Mesothelial cell of epicardium (in vitro differentiated cells): ENCODE results near the gene NALCN. TPM values are rescaled to one million over a fixed set of nuclear protein-coding genes. Genes with fewer than 3 reads are reported as not detected.
"Not testable (repeated sequence)": the region's sequence is repeated elsewhere in the genome, so short reads cannot be mapped to it uniquely, and the experiment has no call there.

Source experiments
- DNase-seq, 2 experiments: peaks; one replicate each; pipeline ENCODE4 v3.0.0; 2021; ENCODE audit warnings: low spot score in 2 of 2; ENCODE audit not compliant: unreplicated experiment in 2 of 2
- H3K27ac Mint-ChIP-seq: 2 replicates; pipeline ENCODE4 v1.8.0; 2021; ENCODE audit warnings: mixed read lengths
- H3K27me3 Mint-ChIP-seq: 2 replicates; pipeline ENCODE4 v1.8.0; 2021; ENCODE audit warnings: low read depth, mixed read lengths
- H3K36me3 Mint-ChIP-seq: 2 replicates; pipeline ENCODE4 v1.8.0; 2021; ENCODE audit warnings: mixed read lengths
- H3K4me1 Mint-ChIP-seq: 2 replicates; pipeline ENCODE4 v1.8.0; 2021; ENCODE audit warnings: mixed read lengths
- H3K4me3 Mint-ChIP-seq: 2 replicates; pipeline ENCODE4 v1.8.0; 2021; ENCODE audit warnings: mild to moderate bottlenecking, moderate library complexity, mixed read lengths
- H3K9me3 Mint-ChIP-seq: 2 replicates; pipeline ENCODE4 v1.8.0; 2021; ENCODE audit warnings: mixed read lengths
- total RNA-seq: library from RNA; stranded (reverse); gene quantifications from 3 replicates; pipeline ENCODE4 v1.2.1, GENCODE V29; 2021
- TF ChIP-seq, protein P1 (sequence below): fragments of 200-600 bp; sonication (generic); IDR thresholded peaks from one replicate; pipeline ENCODE4 v1.5.0; 2021; ENCODE audit warnings: antibody characterized with exemption; ENCODE audit not compliant: unreplicated experiment

The NALCN gene
- total RNA-seq, 1 donor from 2014 or later, result 2.2 TPM

DNA sequence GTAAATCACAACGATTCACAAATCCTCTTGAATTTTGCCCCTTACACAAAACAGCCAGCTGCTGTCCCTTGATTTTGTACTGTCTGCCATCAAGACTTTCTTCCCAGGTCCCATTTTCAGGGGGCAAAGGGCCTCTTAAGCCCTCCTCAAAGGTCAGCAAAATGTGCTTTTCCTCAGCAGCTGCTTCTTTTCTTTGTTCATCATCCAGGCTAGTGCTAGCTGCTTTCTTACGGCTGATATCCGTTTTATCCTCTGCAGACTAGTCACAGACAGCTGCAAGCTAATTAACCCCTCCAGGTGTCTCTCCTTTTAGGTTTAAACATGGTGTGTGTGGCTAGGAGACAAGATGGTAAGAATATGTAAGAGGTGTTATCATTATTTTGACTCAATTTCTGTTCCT lies 90.9 kb downstream of the NALCN start:
- no peaks in the 10 kb centered on the region for H3K9me3 Mint-ChIP-seq
- H3K27ac Mint-ChIP-seq, result no peak overlapping the region
- peaks cover 2% of the 10 kb centered on the region for H3K4me1 Mint-ChIP-seq
- H3K27me3 Mint-ChIP-seq, result peaks cover 4% of the 10 kb centered on the region
- H3K36me3 Mint-ChIP-seq, result no peaks in the 10 kb centered on the region
- TF ChIP-seq, protein P1, sequence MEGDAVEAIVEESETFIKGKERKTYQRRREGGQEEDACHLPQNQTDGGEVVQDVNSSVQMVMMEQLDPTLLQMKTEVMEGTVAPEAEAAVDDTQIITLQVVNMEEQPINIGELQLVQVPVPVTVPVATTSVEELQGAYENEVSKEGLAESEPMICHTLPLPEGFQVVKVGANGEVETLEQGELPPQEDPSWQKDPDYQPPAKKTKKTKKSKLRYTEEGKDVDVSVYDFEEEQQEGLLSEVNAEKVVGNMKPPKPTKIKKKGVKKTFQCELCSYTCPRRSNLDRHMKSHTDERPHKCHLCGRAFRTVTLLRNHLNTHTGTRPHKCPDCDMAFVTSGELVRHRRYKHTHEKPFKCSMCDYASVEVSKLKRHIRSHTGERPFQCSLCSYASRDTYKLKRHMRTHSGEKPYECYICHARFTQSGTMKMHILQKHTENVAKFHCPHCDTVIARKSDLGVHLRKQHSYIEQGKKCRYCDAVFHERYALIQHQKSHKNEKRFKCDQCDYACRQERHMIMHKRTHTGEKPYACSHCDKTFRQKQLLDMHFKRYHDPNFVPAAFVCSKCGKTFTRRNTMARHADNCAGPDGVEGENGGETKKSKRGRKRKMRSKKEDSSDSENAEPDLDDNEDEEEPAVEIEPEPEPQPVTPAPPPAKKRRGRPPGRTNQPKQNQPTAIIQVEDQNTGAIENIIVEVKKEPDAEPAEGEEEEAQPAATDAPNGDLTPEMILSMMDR, result no peak
- no peak for DNase-seq
- H3K4me3 Mint-ChIP-seq, result no peak overlapping the region

- H3K27ac Mint-ChIP-seq, result no peak overlapping the region
- H3K27me3 Mint-ChIP-seq, result peaks cover 4% of the 10 kb centered on the region
- no peak for DNase-seq
- H3K9me3 Mint-ChIP-seq, result no peaks in the 10 kb centered on the region
- peaks cover 2% of the 10 kb centered on the region for H3K4me1 Mint-ChIP-seq
- no peaks in the 10 kb centered on the region for H3K36me3 Mint-ChIP-seq
- TF ChIP-seq, protein P1, result no peak
- H3K4me3 Mint-ChIP-seq, result no peak overlapping the region
Measured at GRCh38 chr13:101323601-101324000, 92.7 kb downstream of the NALCN start.

GRCh38 chr13:101317986-101318523 lies 98.3 kb downstream of the NALCN start:
- H3K27ac Mint-ChIP-seq, result no peak overlapping the region
- no peak for DNase-seq
- peaks cover 4% of the 10 kb centered on the region for H3K9me3 Mint-ChIP-seq

DNA sequence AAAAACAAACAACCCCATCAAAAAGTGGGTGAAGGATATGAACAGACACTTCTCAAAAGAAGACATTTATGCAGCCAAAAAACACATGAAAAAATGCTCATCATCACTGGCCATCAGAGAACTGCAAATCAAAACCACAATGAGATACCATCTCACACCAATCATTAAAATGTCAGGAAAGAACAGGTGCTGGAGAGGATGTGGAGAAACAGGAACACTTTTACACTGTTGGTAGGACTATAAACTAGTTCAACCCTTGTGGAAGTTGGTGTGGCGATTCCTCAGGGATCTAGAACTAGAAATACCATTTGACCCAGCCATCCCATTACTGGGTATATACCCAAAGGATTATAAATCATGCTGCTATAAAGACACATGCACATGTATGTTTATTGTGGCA lies 102.8 kb downstream of the NALCN start:
- H3K27me3 Mint-ChIP-seq, H3K9me3 Mint-ChIP-seq, H3K4me3 Mint-ChIP-seq, H3K27ac Mint-ChIP-seq, H3K36me3 Mint-ChIP-seq, H3K4me1 Mint-ChIP-seq, DNase-seq: not testable (repeated sequence)

More at GRCh38 chr13:101317986-101318523, 98.3 kb downstream of the NALCN start:
- peaks cover 4% of the 10 kb centered on the region for H3K27me3 Mint-ChIP-seq
- no peaks in the 10 kb centered on the region for H3K36me3 Mint-ChIP-seq
- no peaks in the 10 kb centered on the region for H3K4me1 Mint-ChIP-seq
- H3K4me3 Mint-ChIP-seq, result no peak overlapping the region
- TF ChIP-seq, protein P1, result no peak

DNA sequence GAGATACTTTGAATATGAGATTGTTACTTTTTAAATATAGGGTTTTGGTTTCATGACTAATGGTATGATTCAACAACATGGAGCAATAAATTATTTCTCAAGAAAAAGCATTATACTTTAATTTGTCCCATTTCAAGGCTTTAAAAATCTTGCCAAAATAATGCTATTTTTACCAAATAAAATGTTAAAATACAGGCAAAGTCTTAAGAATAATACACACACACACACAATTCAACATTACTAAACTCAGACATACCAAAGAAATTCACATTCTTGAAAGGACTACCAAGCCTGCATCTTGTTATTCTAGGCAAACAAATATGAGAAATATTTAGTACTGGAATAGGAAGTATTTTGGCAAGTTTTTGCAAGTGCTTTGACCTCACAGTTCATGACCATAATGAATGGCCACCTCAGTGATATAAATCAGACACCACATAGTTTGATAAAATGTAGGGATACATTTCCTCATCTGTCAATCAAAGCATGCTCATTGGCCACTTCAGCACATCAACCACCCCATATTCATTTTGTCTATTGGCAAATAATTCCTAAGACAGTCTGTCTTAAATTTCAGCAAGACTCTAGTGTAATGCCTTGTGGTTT lies 107.2 kb downstream of the NALCN start:
- no peak overlapping the region for H3K27ac Mint-ChIP-seq
- no peak for DNase-seq
- H3K27me3 Mint-ChIP-seq, result no peaks in the 10 kb centered on the region

More for the DNA sequence above, 107.2 kb downstream of the NALCN start:
- peaks cover 4% of the 10 kb centered on the region for H3K9me3 Mint-ChIP-seq
- no peak overlapping the region for H3K4me3 Mint-ChIP-seq
- TF ChIP-seq, protein P1, result no peak
- H3K36me3 Mint-ChIP-seq, result no peaks in the 10 kb centered on the region
- no peaks in the 10 kb centered on the region for H3K4me1 Mint-ChIP-seq
